Gastrocnemius medialis (tissue), 4 donors: ENCODE data around the gene JUNB. TPM values are rescaled to one million over a fixed set of nuclear protein-coding genes. Genes with fewer than 3 reads are reported as not detected.

Source experiments
- ATAC-seq, 2 donors: fragments of 150-250 bp; one replicate each; pipeline ENCODE4 v1.9.1; 2016
- DNase-seq, 2 donors: peaks; one replicate each; pipeline ENCODE4 v3.0.0-alpha.2; 2019
- H3K27ac ChIP-seq, 4 donors: fragments of 200-600 bp; sonication (generic); 1 replicate in 1 of 4; 2 replicates in 3 of 4; pipeline ENCODE4 v1.5.1; 2016 to 2018; ENCODE audit warnings: mild to moderate bottlenecking in 2 of 4, moderate library complexity in 1 of 4
- H3K27me3 ChIP-seq, 3 donors: fragments of 200-600 bp; sonication (generic) in 2 of 3; 1 replicate in 1 of 3; 2 replicates in 2 of 3; pipeline versions ENCODE4 v1.5.1 to v1.6.0; 2016 to 2019; ENCODE audit warnings: mild to moderate bottlenecking in 1 of 3, moderate library complexity in 1 of 3
- H3K36me3 ChIP-seq, 2 donors: fragments of 200-600 bp; sonication (generic) in 1 of 2; one replicate each; pipeline ENCODE4 v1.5.1; 2017 to 2018
- H3K4me1 ChIP-seq, 2 donors: fragments of 200-600 bp; sonication (generic) in 1 of 2; one replicate each; pipeline ENCODE4 v1.5.1; 2016 to 2017; ENCODE audit warnings: mild to moderate bottlenecking in 2 of 2
- H3K4me3 ChIP-seq, 4 donors: fragments of 200-600 bp; sonication (generic) in 3 of 4; 1 replicate in 1 of 4; 2 replicates in 3 of 4; pipeline ENCODE4 v1.5.1; 2016 to 2019; ENCODE audit warnings: mild to moderate bottlenecking in 2 of 4
- H3K9me3 ChIP-seq, 3 donors: fragments of 200-600 bp; sonication (generic) in 2 of 3; 1 replicate in 1 of 3; 2 replicates in 2 of 3; pipeline ENCODE4 v1.5.1; 2016 to 2019
- CTCF ChIP-seq, 5 experiments: fragments of 450-650 bp in 3 of 5; fragments of 200-600 bp in 2 of 5; sonication (generic) in 2 of 5; IDR thresholded peaks in 4 of 5; conservative IDR thresholded peaks in 1 of 5; 1 replicate in 4 of 5; 2 replicates in 1 of 5; pipeline ENCODE4 v1.5.1; 2016 to 2019; ENCODE audit warnings: antibody characterized with exemption in 5 of 5, mild to moderate bottlenecking in 3 of 5, moderate library complexity in 3 of 5
- POLR2A ChIP-seq, 2 donors: fragments of 450-650 bp; IDR thresholded peaks; one replicate each; pipeline ENCODE4 v1.6.1; 2017; ENCODE audit warnings: antibody characterized with exemption in 2 of 2, mild to moderate bottlenecking in 2 of 2, moderate library complexity in 2 of 2
- in situ Hi-C, 4 donors: fragments of 200-750 bp; cut with MboI; loops; one replicate each; pipeline versions ENCODE4 v1.15.0 to v1.8.0; 2017; ENCODE audit warnings: low sequenced_read_pairs in 4 of 4
- intact Hi-C: fragments of 100-400 bp; cut with DNase I; formaldehyde crosslinking; loops from one replicate; pipeline ENCODE4 v1.15.1; 2023; ENCODE audit warnings: low total_unique reads
- total RNA-seq, 4 donors: library from RNA; depleted of rRNA; stranded (reverse); fragments of >200 nt; gene quantifications; one replicate each; pipeline versions ENCODE4 v1.1.0 to v1.2.3, GENCODE V29; 2016

The JUNB gene
- total RNA-seq, 4 donors from 2014 or later: 59.0 to 200 (median 128) TPM

GRCh38 chr19:12800466-12800770 lies 9.1 kb downstream of the JUNB start:
- Histone ChIP-seq H3K4me1 (peaks cover 9 to 26% of the 10 kb centered on the region in 2 donors), H3K27me3 (no peaks in the 10 kb centered on the region), H3K36me3 (peaks cover 0 to 22% of the 10 kb centered on the region in 2 donors), H3K27ac (peak overlapping the region; percentile 86 to 93 (median 90)), H3K9me3 (no peaks in the 10 kb centered on the region), H3K4me3 (peak overlapping the region; percentile 84 to 90 (median 86))
- ATAC-seq (no peak), DNase-seq (no peak)
- in situ Hi-C loops: no loop called here
- intact Hi-C loops: no loop called here
- TF ChIP-seq CTCF (IDR thresholded peaks at IDR 0.05 in 4 of 5, conservative IDR thresholded peaks at IDR 0.05 in 1 of 5): no peak
- no peak for TF ChIP-seq POLR2A (IDR thresholded peaks at IDR 0.05)

GRCh38 chr19:12800923-12801465 lies 9.7 kb downstream of the JUNB start:
- in situ Hi-C loops: no loop called here
- Histone ChIP-seq H3K9me3 (no peaks in the 10 kb centered on the region), H3K36me3 (peaks cover 0 to 22% of the 10 kb centered on the region in 2 donors), H3K27ac (peak overlapping the region; percentile 86 to 93 (median 90)), H3K4me3 (peak overlapping the region; percentile 84 to 90 (median 86)), H3K27me3 (no peaks in the 10 kb centered on the region), H3K4me1 (peaks cover 11 to 25% of the 10 kb centered on the region in 2 donors)
- TF ChIP-seq CTCF (IDR thresholded peaks at IDR 0.05 in 4 of 5, conservative IDR thresholded peaks at IDR 0.05 in 1 of 5) (no peak), POLR2A (IDR thresholded peaks at IDR 0.05) (no peak)
- intact Hi-C loops: no loop called here
- peak; percentile 10 to 21 for ATAC-seq
- no peak for DNase-seq

GRCh38 chr19:12801466-12802266 lies 10.4 kb downstream of the JUNB start, which contains the start of the genes PRDX2 and THSD8:
Gene PRDX2, minus strand, starts transcription at chr19:12801800. Its CDS starts 539 bp downstream, at chr19:12801261.
Gene THSD8, plus strand, starts transcription at chr19:12802069. Its CDS starts 3 bp downstream, at chr19:12802072.
- ATAC-seq (peak; percentile 72 to 81), DNase-seq (peak in 1 of 2 donors; percentile 75)
- H3K4me3 ChIP-seq: peak within 1 kb of the TSS; percentile 84 to 90 (median 86)
- H3K27me3 ChIP-seq: no peaks in the 10 kb centered on the region
- TF ChIP-seq CTCF (IDR thresholded peaks at IDR 0.05 in 4 of 5, conservative IDR thresholded peaks at IDR 0.05 in 1 of 5) (no peak), POLR2A (IDR thresholded peaks at IDR 0.05) (peak; percentile 78 to 80)
- in situ Hi-C loops (no loop called here), intact Hi-C loops (no loop called here)
- H3K4me1 ChIP-seq: peaks cover 15 to 22% of the 10 kb centered on the region in 2 donors
- H3K27ac ChIP-seq: peak within 1 kb of the TSS; percentile 86 to 93 (median 90)
- H3K36me3 ChIP-seq: peaks cover 0 to 22% of the 10 kb centered on the region in 2 donors
- H3K9me3 ChIP-seq: no peaks in the 10 kb centered on the region

GRCh38 chr19:12802267-12803106 lies 11.2 kb downstream of the JUNB start:
- Histone ChIP-seq H3K4me3 (peak overlapping the region; percentile 84 to 90 (median 86)), H3K4me1 (peaks cover 22 to 28% of the 10 kb centered on the region in 2 donors), H3K9me3 (no peaks in the 10 kb centered on the region), H3K27me3 (no peaks in the 10 kb centered on the region), H3K36me3 (peaks cover 0 to 22% of the 10 kb centered on the region in 2 donors), H3K27ac (peak overlapping the region; percentile 86 to 93 (median 90))
- DNase-seq (peak in 1 of 2 donors; percentile 76), ATAC-seq (peak; percentile 37 to 66)
- in situ Hi-C loops: no loop called here
- no peak for TF ChIP-seq CTCF (IDR thresholded peaks at IDR 0.05 in 4 of 5, conservative IDR thresholded peaks at IDR 0.05 in 1 of 5)
- no peak for TF ChIP-seq POLR2A (IDR thresholded peaks at IDR 0.05)
- intact Hi-C loops: no loop called here
